Measurements from ENCODE around the gene AGFG1.

DNA sequence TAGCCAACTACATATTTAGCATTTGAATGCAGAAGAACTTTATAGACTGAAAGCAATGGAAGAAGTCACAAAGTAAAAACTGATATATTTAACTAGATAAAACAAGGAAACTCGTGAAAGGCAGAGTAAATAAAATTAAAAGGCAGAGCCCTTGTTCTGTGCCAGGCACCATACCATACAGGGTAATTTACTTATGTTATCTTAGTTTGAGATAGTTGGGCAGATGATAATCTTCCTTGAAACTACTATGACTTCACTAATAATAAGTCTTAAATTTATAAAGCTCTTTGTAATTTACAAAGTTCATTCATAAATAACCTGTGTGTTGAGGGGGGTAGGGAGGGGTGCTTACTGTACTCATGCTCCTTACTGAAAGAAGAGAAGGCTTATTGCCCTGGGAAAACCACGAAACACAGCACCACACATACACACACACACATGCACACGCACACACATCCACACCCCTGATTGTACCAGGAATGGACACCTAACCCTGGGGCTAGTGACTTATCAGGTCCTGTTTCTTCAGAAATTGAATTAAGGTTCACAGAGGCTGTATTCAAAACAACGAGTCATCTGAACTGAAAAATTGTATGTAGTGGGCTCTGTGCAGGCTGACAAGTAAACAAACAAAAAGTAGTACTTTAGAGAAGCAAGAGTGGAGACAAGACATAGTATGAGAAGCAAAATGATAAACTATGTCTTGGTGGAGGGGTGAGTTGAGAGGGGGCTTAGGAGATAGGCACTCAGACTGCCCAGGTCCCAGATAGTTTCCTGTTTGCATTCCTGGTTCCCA is 38.1 kb downstream of the AGFG1 start:
- TF ChIP-seq, protein P1, sequence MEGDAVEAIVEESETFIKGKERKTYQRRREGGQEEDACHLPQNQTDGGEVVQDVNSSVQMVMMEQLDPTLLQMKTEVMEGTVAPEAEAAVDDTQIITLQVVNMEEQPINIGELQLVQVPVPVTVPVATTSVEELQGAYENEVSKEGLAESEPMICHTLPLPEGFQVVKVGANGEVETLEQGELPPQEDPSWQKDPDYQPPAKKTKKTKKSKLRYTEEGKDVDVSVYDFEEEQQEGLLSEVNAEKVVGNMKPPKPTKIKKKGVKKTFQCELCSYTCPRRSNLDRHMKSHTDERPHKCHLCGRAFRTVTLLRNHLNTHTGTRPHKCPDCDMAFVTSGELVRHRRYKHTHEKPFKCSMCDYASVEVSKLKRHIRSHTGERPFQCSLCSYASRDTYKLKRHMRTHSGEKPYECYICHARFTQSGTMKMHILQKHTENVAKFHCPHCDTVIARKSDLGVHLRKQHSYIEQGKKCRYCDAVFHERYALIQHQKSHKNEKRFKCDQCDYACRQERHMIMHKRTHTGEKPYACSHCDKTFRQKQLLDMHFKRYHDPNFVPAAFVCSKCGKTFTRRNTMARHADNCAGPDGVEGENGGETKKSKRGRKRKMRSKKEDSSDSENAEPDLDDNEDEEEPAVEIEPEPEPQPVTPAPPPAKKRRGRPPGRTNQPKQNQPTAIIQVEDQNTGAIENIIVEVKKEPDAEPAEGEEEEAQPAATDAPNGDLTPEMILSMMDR (IDR thresholded peaks at IDR 0.05 in 4 of 5, conservative IDR thresholded peaks at IDR 0.05 in 1 of 5) = no peak
- TF ChIP-seq POLR2A (IDR thresholded peaks at IDR 0.05) = no peak

All from gastrocnemius medialis (tissue), 4 donors.